Stimulated activated memory B cell treated with anti-CD40 and anti-IgM and Interleukin-4, amounts not matched to agents 10 μg/mL and 1 μg/mL and 100 μg/mL, for 72 hours (primary cell): ENCODE measurements around the gene EVL.

Source experiments
- ATAC-seq: fragments of 150-1000 bp; cut with Tn5 transposase; 2 replicates; pipeline ENCODE4 v1.10.0; 2021
- H3K27ac Mint-ChIP-seq: one replicate; pipeline ENCODE4 v1.8.0; 2022; ENCODE audit warnings: mild to moderate bottlenecking, mixed read lengths
- H3K27me3 Mint-ChIP-seq: one replicate; pipeline ENCODE4 v1.8.0; 2022; ENCODE audit warnings: mixed read lengths
- H3K36me3 Mint-ChIP-seq: one replicate; pipeline ENCODE4 v1.8.0; 2022; ENCODE audit warnings: mixed read lengths
- H3K4me1 Mint-ChIP-seq: one replicate; pipeline ENCODE4 v1.8.0; 2022; ENCODE audit warnings: mixed read lengths
- H3K4me3 Mint-ChIP-seq: one replicate; pipeline ENCODE4 v1.8.0; 2022; ENCODE audit warnings: mild to moderate bottlenecking, moderate library complexity, mixed read lengths
- H3K9me3 Mint-ChIP-seq: one replicate; pipeline ENCODE4 v1.8.0; 2022; ENCODE audit warnings: mixed read lengths

The EVL gene

DNA sequence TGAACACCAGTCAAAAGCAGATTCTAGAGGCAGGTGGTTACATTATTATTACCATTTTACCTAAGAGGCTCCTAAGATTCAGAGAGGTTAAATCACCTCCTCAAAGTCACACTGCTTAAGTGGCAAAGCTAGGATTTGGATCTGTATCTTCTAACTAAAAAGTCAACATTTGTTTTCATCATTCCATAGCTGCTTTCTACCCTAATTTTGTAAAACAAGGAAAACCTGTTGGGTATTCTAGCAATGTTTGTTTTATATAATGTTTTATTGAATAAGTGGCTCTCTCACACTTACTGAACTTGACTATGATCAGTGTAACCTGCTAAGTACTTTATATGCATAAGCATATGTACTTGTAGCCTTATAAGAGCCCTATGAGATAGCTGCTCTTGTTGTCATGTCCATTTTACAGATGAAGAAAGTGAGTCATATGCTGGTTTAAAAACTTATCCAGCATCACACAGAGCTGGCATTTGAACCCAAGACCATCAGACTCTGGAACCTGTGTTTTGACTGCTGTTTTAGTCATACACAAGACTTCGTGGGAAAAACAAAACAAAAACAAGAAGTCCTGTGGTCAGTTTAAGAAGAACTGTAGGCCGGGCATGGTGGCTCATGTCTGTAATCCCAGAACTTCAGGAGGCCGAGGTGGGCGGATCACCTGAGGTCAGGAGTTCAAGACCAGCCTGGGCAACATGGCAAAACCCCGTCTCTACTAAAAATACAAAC is 31.7 kb upstream of the EVL start:
- H3K27me3 Mint-ChIP-seq: peaks cover 10% of the 10 kb centered on the region
- H3K27ac Mint-ChIP-seq: no peak overlapping the region
- no peak overlapping the region for H3K4me3 Mint-ChIP-seq
- no peak for ATAC-seq
- H3K36me3 Mint-ChIP-seq: no peaks in the 10 kb centered on the region
- H3K9me3 Mint-ChIP-seq: no peaks in the 10 kb centered on the region
- no peaks in the 10 kb centered on the region for H3K4me1 Mint-ChIP-seq

DNA sequence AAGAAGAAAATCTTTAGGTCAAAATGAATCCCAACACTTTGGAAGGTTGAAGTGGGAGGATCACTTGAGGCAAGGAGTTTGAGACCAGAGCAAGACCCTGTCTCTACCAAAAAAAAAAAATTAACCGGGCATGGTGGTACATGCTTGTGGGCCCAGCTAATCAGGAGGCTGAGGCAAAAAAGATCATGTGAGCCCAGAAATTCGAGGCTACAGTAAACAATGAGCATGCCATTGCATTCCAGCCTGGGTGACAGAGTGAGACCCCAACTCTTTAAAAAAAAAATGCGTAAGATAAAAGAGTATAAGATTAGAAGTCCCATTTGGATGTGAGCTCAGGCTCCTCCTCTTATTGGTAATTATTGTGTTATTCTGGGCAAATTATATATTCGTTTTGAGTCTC is 30.8 kb upstream of the EVL start:
- Mint-ChIP-seq H3K27ac (no peak overlapping the region), H3K27me3 (peaks cover 5% of the 10 kb centered on the region), H3K9me3 (no peaks in the 10 kb centered on the region), H3K36me3 (no peaks in the 10 kb centered on the region), H3K4me1 (no peaks in the 10 kb centered on the region), H3K4me3 (no peak overlapping the region)
- ATAC-seq: no peak

DNA sequence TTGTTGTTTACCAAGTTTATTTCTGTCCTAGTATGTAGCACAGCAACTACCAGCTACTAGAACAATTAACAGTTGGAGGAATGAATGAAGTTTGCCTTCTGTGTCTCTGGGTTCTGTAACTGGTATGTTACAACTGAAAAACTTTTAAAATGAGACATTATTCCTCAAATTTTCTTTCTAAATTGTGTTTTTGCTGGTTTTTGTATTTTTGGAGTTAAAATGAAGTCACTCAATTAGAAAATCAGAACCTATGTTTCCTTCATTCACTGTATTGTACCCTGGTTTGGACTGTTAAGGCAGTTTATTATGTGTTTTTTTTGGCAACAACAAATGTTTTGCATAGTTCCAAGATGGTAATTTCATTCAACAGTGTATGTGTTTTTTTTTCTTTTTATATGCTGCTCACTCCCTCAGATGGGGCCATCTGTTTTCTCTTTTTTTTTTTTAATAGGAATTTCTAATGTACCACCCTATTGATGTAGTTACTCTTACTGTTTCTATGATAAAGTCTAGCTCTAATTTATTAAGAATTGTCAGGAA is 30.2 kb upstream of the EVL start:
- Mint-ChIP-seq H3K4me3 (no peak overlapping the region), H3K9me3 (no peaks in the 10 kb centered on the region), H3K27ac (no peak overlapping the region), H3K4me1 (no peaks in the 10 kb centered on the region), H3K36me3 (no peaks in the 10 kb centered on the region), H3K27me3 (no peaks in the 10 kb centered on the region)
- no peak for ATAC-seq

DNA sequence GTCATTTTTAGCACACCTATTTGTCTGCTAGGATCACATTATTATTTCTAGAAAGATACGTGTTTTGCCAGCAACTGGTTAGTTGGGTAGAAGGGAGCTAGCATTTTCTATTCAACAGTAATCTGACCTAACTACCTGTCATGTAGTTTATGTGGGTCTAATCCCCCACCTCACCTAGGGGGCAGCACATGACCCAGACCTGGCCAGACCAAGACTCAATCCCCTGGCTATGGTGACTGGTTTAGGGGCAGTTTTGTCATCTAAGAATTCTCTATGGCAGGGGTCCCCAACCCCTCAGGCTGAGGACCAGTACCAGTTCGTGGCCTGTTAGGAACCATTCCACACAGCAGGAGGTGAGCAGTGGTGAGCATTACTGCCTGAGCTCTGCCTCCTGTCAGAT is 29.5 kb upstream of the EVL start:
- no peak for ATAC-seq
- H3K27me3 Mint-ChIP-seq: no peaks in the 10 kb centered on the region
- no peaks in the 10 kb centered on the region for H3K9me3 Mint-ChIP-seq
- no peaks in the 10 kb centered on the region for H3K36me3 Mint-ChIP-seq
- H3K4me1 Mint-ChIP-seq: no peaks in the 10 kb centered on the region
- no peak overlapping the region for H3K4me3 Mint-ChIP-seq
- H3K27ac Mint-ChIP-seq: no peak overlapping the region

DNA sequence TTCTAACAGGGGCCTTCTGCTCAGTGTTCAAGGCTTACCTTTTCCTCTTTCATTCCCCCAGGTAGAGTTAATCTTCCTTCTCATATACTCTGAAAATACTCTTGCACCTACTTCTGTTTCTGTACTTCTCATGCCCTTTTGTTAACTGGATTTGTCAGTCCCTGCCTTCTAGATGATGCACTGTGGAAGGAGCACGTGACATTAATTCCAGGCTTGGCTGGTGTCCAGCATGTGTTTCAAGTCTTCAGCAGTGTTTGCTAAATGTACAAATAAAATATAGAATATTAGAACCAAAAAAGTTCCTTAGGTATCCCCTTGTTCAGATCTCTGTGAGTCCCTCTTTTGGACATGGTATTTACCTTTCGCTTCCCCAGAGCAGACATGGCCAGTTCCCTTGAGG is 27.9 kb upstream of the EVL start:
- no peaks in the 10 kb centered on the region for H3K9me3 Mint-ChIP-seq
- H3K27me3 Mint-ChIP-seq: no peaks in the 10 kb centered on the region
- H3K27ac Mint-ChIP-seq: no peak overlapping the region
- ATAC-seq: no peak
- no peak overlapping the region for H3K4me3 Mint-ChIP-seq
- no peaks in the 10 kb centered on the region for H3K4me1 Mint-ChIP-seq
- no peaks in the 10 kb centered on the region for H3K36me3 Mint-ChIP-seq

DNA sequence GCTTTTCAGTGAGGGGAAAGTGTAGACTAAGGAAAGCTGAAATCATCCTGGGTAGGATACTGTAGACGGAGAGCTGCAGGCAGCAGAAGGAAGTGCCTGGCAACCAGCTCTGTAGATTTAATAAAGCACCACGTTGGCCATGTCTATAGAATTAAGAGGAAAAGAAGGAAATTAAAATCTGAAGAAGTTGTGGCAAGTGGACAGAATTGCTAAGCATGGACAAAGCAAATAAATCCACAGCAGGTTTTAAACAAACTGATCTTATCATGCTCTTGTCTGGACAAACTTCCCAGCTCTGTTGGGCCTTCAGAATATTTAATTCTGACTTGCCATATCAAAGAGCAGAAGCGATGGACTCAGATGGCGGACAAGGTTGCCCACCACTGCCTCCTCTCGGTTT is 27.2 kb upstream of the EVL start:
- Mint-ChIP-seq H3K27ac (no peak overlapping the region), H3K4me1 (no peaks in the 10 kb centered on the region), H3K4me3 (no peak overlapping the region), H3K27me3 (no peaks in the 10 kb centered on the region), H3K36me3 (no peaks in the 10 kb centered on the region), H3K9me3 (no peaks in the 10 kb centered on the region)
- no peak for ATAC-seq

DNA sequence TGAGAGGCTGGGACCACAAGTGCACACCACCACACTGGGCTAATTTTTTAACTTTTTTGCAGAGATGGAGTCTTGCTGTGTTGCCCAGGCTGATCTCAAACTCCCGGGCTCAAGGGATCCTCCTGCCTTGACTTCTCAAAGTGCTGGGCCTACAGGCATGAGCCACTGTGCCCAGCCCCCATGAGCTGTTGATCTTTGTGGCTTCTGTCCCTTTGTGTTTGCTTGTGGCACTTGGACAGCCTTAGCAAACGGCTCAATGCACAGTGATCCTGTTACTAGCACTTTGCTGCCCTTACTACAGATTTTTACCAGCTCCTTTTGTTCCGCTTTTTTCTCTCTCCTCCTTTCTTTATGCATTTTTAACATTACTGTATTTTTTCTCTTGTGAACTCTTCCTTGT is 25.3 kb upstream of the EVL start:
- H3K4me3 Mint-ChIP-seq: no peak overlapping the region
- no peaks in the 10 kb centered on the region for H3K27me3 Mint-ChIP-seq
- no peaks in the 10 kb centered on the region for H3K36me3 Mint-ChIP-seq
- H3K4me1 Mint-ChIP-seq: no peaks in the 10 kb centered on the region
- H3K9me3 Mint-ChIP-seq: no peaks in the 10 kb centered on the region
- no peak for ATAC-seq
- no peak overlapping the region for H3K27ac Mint-ChIP-seq

DNA sequence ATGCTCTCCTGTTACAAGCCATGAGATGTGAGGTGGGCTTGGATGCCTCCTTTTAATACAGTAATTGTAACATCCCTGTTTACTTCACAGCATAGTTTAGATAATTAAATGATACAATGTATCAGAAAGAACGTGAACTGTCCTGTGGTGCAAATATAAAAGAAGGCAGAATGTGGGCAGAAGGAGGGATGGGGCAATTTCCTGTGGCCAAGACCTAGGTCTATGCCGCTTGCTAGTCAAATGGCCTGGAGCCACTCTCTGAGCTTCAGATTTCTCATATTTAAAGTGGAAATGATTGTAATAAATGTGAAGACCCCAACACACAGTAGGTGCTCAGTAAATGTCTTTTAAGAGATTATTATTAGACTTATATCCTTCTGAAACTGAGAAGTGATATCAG is 24.0 kb upstream of the EVL start:
- no peaks in the 10 kb centered on the region for H3K36me3 Mint-ChIP-seq
- ATAC-seq: no peak
- H3K27ac Mint-ChIP-seq: no peak overlapping the region

DNA sequence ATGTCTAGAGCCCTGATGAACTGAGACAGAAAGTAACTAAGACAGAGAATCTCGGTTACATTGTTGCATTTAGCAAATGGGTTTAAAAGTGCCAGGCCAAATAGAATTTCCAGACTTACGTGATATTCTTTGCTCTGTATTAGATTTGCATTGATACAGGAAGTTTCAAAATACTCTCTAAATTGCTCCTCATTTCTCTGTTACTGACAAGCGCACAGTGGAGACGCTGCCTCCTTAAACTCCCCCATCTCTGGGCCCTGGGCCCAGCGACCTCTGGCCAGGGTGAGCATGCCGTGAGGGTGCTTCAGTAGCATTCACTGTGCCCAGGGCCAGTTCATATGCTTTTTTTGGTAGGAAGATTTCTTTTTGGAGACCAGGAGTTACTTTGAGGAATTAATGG is 22.9 kb upstream of the EVL start:
- Mint-ChIP-seq H3K4me1 (no peaks in the 10 kb centered on the region), H3K27me3 (no peaks in the 10 kb centered on the region), H3K36me3 (no peaks in the 10 kb centered on the region), H3K4me3 (no peak overlapping the region), H3K27ac (no peak overlapping the region), H3K9me3 (no peaks in the 10 kb centered on the region)
- no peak for ATAC-seq

More for the DNA sequence above, 24.0 kb upstream of the EVL start:
- Mint-ChIP-seq H3K9me3 (no peaks in the 10 kb centered on the region), H3K4me3 (no peak overlapping the region), H3K4me1 (no peaks in the 10 kb centered on the region), H3K27me3 (no peaks in the 10 kb centered on the region)

DNA sequence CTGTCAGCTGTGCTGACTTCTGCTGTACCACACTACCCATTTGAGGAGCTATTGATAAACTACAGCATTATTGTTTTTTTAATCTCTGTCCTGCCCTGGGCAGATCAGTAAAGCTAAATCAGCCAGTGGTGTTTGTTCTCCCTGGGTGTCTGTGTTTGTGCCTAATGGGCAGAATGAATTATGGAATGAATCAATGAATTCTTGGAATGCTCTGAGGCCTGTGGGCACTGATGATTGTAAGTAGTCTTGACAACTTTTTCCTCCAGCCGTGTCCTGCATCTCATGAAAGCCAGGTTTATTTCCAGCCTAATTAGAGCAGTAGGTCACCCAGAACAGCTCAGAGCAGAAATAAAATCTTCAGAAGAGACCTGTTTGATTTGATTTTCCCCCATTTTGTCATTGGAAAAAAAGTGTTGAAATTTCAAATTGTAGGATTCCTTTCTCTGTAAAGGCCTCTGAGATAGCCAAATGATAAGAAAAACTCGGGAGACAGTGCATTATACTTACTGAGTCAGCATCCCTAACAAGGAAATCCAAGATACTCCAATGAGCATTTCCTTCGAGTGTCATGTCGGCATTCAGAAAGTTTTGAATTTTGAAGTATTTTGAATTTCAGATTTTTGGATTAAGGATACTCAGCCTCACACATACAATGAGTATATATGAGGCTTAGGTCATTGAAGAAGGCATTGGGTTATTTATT is 19.4 kb upstream of the EVL start:
- no peaks in the 10 kb centered on the region for H3K4me1 Mint-ChIP-seq
- H3K27me3 Mint-ChIP-seq: no peaks in the 10 kb centered on the region
- no peaks in the 10 kb centered on the region for H3K36me3 Mint-ChIP-seq
- no peak overlapping the region for H3K27ac Mint-ChIP-seq
- H3K4me3 Mint-ChIP-seq: no peak overlapping the region
- ATAC-seq: no peak
- H3K9me3 Mint-ChIP-seq: no peaks in the 10 kb centered on the region

DNA sequence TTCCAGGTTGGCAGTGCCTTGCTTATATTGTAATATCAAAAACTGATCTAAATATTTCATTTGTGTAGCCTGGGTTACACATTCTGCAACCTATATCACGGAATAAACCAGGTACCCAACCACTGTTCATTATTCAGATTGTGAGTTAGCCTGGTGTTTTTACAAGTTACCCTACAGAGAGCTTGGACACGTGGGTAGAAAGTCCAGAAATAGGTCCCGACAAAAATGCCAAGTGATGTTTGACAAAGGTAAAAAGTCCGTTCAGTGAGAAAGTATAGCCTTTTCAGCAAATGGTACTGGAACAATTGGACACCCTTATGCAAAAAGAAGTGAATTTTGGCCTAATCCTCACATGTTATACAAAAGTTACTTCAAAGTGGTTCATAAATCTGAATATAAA is 17.6 kb upstream of the EVL start:
- Mint-ChIP-seq H3K27me3 (no peaks in the 10 kb centered on the region), H3K36me3 (no peaks in the 10 kb centered on the region), H3K4me3 (no peak overlapping the region), H3K4me1 (no peaks in the 10 kb centered on the region), H3K27ac (no peak overlapping the region), H3K9me3 (no peaks in the 10 kb centered on the region)
- no peak for ATAC-seq

DNA sequence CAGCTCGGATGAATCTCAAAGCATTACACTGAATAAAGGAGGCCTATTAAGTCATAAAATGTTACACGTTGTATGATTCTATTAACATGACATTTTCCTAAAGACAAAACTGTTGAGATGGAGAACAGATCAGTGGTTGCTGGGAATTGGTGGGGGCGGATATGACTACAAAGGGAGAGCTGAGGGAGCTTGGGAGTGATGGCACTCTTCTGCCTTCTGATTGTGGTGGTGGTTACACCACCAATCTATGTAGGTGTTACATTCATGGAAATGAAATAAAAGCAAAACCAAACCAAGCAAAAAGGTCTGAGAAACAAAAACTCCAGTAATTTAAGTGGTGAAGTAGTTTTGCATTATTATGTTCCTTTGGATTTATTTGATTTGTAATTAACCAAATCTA is 16.4 kb upstream of the EVL start:
- no peak for ATAC-seq
- Mint-ChIP-seq H3K27me3 (no peaks in the 10 kb centered on the region), H3K27ac (no peak overlapping the region), H3K36me3 (no peaks in the 10 kb centered on the region), H3K9me3 (no peaks in the 10 kb centered on the region), H3K4me3 (no peak overlapping the region), H3K4me1 (no peaks in the 10 kb centered on the region)

DNA sequence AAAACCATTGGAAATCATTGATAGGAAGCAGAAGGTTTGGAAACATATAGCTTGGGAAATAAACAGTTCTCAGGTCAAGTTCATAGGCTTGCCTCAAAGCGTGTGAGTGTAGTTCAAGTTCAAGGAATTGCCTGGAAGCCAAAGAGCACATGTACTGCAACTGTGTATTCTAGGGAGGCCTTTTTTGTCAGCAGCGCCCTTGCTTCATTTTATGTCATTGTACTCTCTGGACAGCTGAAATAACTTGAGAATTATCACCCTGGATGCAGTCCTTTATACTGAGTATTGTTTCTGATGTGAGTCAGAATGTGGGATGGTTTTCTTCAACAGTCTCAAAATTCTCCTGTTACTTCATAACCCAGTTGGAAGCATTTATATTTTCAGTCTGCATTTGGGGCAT is 16.0 kb upstream of the EVL start:
- no peak for ATAC-seq
- Mint-ChIP-seq H3K4me3 (no peak overlapping the region), H3K36me3 (no peaks in the 10 kb centered on the region), H3K27me3 (no peaks in the 10 kb centered on the region), H3K4me1 (peaks cover under 1% of the 10 kb centered on the region), H3K27ac (no peak overlapping the region), H3K9me3 (no peaks in the 10 kb centered on the region)

DNA sequence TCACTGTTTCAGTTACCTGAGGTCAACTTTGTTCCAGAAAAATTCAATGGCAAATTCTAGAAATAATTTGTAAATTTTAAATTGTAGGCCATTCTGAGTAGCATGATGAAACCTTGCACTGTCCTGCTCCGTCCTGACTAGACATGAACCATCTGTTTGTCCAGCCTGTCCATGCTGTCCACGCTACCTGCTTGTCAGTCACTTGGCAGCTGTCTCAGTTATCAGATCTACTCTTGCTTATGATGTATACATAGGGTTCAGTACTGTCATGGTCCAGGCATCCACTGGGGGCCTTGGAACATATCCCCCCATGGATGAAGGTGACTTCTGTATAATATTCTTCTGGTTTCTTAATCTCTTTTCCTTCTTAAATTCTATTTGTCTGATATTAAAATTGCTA is 14.1 kb upstream of the EVL start:
- Mint-ChIP-seq H3K9me3 (no peaks in the 10 kb centered on the region), H3K27me3 (no peaks in the 10 kb centered on the region), H3K4me3 (no peak overlapping the region), H3K4me1 (peaks cover 7% of the 10 kb centered on the region), H3K36me3 (no peaks in the 10 kb centered on the region), H3K27ac (no peak overlapping the region)
- no peak for ATAC-seq

DNA sequence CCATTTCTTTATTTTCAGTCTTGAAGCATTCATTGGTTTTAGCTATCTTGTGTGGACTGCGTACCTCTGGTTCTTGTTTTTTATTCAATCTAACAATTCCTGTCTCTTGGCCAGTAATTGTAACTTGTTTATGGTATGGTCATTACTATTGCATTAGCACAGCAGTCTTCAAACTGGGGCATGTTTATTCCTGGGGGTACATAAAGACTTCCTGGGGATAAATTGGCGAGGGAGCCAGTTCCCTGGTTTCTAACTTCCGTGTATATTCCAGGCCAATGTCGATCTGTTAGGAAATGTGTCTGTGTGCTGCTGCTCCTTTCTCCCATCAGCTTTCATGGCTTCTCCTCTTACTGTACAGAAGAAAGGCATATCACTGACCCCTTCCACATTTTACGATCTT is 13.7 kb upstream of the EVL start:
- Mint-ChIP-seq H3K9me3 (no peaks in the 10 kb centered on the region), H3K36me3 (no peaks in the 10 kb centered on the region), H3K27me3 (no peaks in the 10 kb centered on the region), H3K27ac (no peak overlapping the region), H3K4me1 (peaks cover 9% of the 10 kb centered on the region), H3K4me3 (no peak overlapping the region)
- no peak for ATAC-seq

DNA sequence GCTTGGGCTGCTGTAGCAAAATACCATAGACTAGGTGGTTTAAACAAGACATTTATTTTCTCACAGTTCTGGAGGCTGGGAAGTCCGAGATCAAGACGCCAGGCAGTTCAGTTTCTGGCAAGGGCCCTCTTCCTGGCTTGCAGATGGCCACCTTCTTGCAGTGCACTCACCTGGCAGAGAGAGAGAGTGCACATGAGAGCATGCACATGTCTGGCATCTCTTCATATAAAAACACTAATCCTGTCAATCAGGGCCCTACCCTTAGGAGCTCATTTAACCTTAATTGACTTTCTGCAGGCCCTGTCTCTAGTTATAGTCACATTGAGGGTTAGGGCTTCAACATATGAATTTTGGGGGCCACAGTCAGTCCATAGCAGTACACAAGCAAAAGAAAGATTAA is 12.4 kb upstream of the EVL start:
- no peaks in the 10 kb centered on the region for H3K27me3 Mint-ChIP-seq
- no peaks in the 10 kb centered on the region for H3K9me3 Mint-ChIP-seq
- H3K4me3 Mint-ChIP-seq: no peak overlapping the region
- H3K27ac Mint-ChIP-seq: no peak overlapping the region
- H3K4me1 Mint-ChIP-seq: peaks cover 22% of the 10 kb centered on the region
- no peaks in the 10 kb centered on the region for H3K36me3 Mint-ChIP-seq
- ATAC-seq: no peak
